IMR-90 (cell line): ENCODE data around the gene VPS37B. TPM values are rescaled to one million over a fixed set of nuclear protein-coding genes. Genes with fewer than 3 reads are reported as not detected.

Experiments used
- ATAC-seq: fragments of 200-7000 bp; cut with Tn5 transposase; 2 replicates; pipeline ENCODE4 v1.9.1; 2020; ENCODE audit warnings: low read depth, mild to moderate bottlenecking, moderate library complexity
- BruUV-seq: library from RNA; stranded (reverse); fragments of 400-500 nt; replicated peaks from 2 replicates; lab custom pipeline; 2021; lab: Mats Ljungman, UMichigan
- CTCF ChIA-PET: fragments of 300-600 bp; formaldehyde crosslinking; extraction: SDS; loops from one replicate; lab custom pipeline; 2021; ENCODE audit warnings: antibody characterized with exemption; lab: Yijun Ruan, JAX
- POLR2A ChIA-PET: fragments of 300-600 bp; sonication (Branson Sonifier 250); formaldehyde crosslinking; loops from one replicate; lab custom pipeline; 2022; ENCODE audit warnings: antibody characterized with exemption; ENCODE audit not compliant: unreplicated experiment; lab: Charles Lee
- DNase-seq: peaks from one replicate; pipeline ENCODE4 v3.0.0; 2013
- H2AFZ ChIP-seq: replicated peaks from 2 replicates; pipeline ENCODE3; 2013; ENCODE audit warnings: low read length, mild to moderate bottlenecking; ENCODE audit not compliant: poor library complexity
- H2AK5ac ChIP-seq: 2 replicates; pipeline ENCODE4 v1.6.1; 2013; ENCODE audit warnings: low read depth, low read length, inconsistent platforms
- H2AK9ac ChIP-seq: replicated peaks from 2 replicates; pipeline ENCODE3; 2013; ENCODE audit warnings: mild to moderate bottlenecking, low read depth, low read length, moderate library complexity; ENCODE audit not compliant: poor library complexity
- H2BK120ac ChIP-seq: 2 replicates; pipeline ENCODE4 v1.6.1; 2013; ENCODE audit warnings: low read depth, low read length, inconsistent platforms
- H2BK15ac ChIP-seq: 3 replicates; pipeline ENCODE4 v1.6.1; 2013; ENCODE audit warnings: low read depth, low read length, inconsistent platforms
- H2BK20ac ChIP-seq: 2 replicates; pipeline ENCODE4 v1.6.1; 2013; ENCODE audit warnings: low read depth, mild to moderate bottlenecking, inconsistent platforms, low read length, moderate library complexity
- H2BK5ac ChIP-seq: 2 replicates; pipeline ENCODE4 v1.6.1; 2013; ENCODE audit warnings: mild to moderate bottlenecking, low read depth, low read length, inconsistent platforms; ENCODE audit not compliant: poor library complexity, severe bottlenecking
- H3K14ac ChIP-seq: replicated peaks from 2 replicates; pipeline ENCODE4 v1.6.1; 2013; ENCODE audit warnings: low read depth, low read length, inconsistent platforms
- H3K18ac ChIP-seq: 2 replicates; pipeline ENCODE4 v1.6.1; 2013; ENCODE audit warnings: low read depth, low read length, control low read depth
- H3K23ac ChIP-seq: 2 replicates; pipeline ENCODE4 v1.6.1; 2013; ENCODE audit warnings: low read depth, low read length, inconsistent platforms
- H3K27ac ChIP-seq: 2 replicates; pipeline ENCODE4 v1.5.1; 2013; ENCODE audit warnings: mild to moderate bottlenecking, control low read depth, low read length; ENCODE audit not compliant: insufficient read depth
- H3K27me3 ChIP-seq: 2 replicates; pipeline ENCODE4 v1.6.1; 2013; ENCODE audit warnings: low read length; ENCODE audit not compliant: control insufficient read depth, insufficient read depth
- H3K36me3 ChIP-seq: 2 replicates; pipeline ENCODE4 v1.6.1; 2013; ENCODE audit warnings: low read length, mixed read lengths; ENCODE audit not compliant: control insufficient read depth, insufficient read depth
- H3K4ac ChIP-seq: 2 replicates; pipeline ENCODE4 v1.6.1; 2013; ENCODE audit warnings: low read depth, low read length, inconsistent platforms
- H3K4me1 ChIP-seq: 2 replicates; pipeline ENCODE4 v1.6.1; 2013; ENCODE audit warnings: low read length, mixed read lengths; ENCODE audit not compliant: control insufficient read depth, insufficient read depth
- H3K4me2 ChIP-seq: 2 replicates; pipeline ENCODE4 v1.6.1; 2013; ENCODE audit warnings: low read depth, mild to moderate bottlenecking, control low read depth, low read length, moderate library complexity
- H3K4me3 ChIP-seq: 2 replicates; pipeline ENCODE4 v1.5.1; 2013; ENCODE audit warnings: low read depth, mild to moderate bottlenecking, control low read depth, low read length, moderate library complexity; ENCODE audit not compliant: insufficient read depth
- H3K56ac ChIP-seq: 2 replicates; pipeline ENCODE4 v1.6.1; 2013; ENCODE audit warnings: low read length, inconsistent platforms; ENCODE audit not compliant: insufficient read depth; ENCODE audit errors: extremely low read depth
- H3K79me1 ChIP-seq, 2 experiments: 2 replicates each; pipeline ENCODE4 v1.6.1; 2013; ENCODE audit warnings: low read length in 2 of 2, inconsistent platforms in 1 of 2, low read depth in 1 of 2
- H3K9ac ChIP-seq: 2 replicates; pipeline ENCODE4 v1.6.1; 2013; ENCODE audit warnings: low read depth, low read length, control low read depth
- H3K9me1 ChIP-seq: 2 replicates; pipeline ENCODE4 v1.6.1; 2013; ENCODE audit warnings: low read length, inconsistent platforms; ENCODE audit not compliant: insufficient read depth
- H3K9me3 ChIP-seq: 2 replicates; pipeline ENCODE4 v1.6.1; 2013; ENCODE audit warnings: low read length; ENCODE audit not compliant: control insufficient read depth, insufficient read depth
- H4K20me1 ChIP-seq: 2 replicates; pipeline ENCODE4 v1.6.1; 2013; ENCODE audit warnings: low read length, inconsistent platforms; ENCODE audit not compliant: insufficient read depth
- H4K5ac ChIP-seq: 2 replicates; pipeline ENCODE4 v1.6.1; 2013; ENCODE audit warnings: mild to moderate bottlenecking, low read depth, low read length, control low read depth
- H4K8ac ChIP-seq, 2 experiments: 2 replicates each; pipeline ENCODE4 v1.6.1; 2013; ENCODE audit warnings: low read depth in 2 of 2, low read length in 2 of 2, control low read depth in 1 of 2, inconsistent platforms in 1 of 2
- H4K91ac ChIP-seq: 2 replicates; pipeline ENCODE4 v1.6.1; 2013; ENCODE audit warnings: low read depth, low read length, inconsistent platforms; ENCODE audit not compliant: insufficient read depth
- BHLHE40 ChIP-seq: fragments of 150-350 bp; IDR thresholded peaks from 2 replicates; pipeline ENCODE4 v1.6.1; 2016; ENCODE audit warnings: mild to moderate bottlenecking, low read depth, low read length
- CEBPB ChIP-seq: IDR thresholded peaks from 2 replicates; pipeline ENCODE4 v1.6.1; 2012; ENCODE audit warnings: low read depth, low read length, improper control_type of control experiment
- CHD1 ChIP-seq: IDR thresholded peaks from 2 replicates; pipeline ENCODE4 v1.6.1; 2012; ENCODE audit warnings: low read depth, low read length, improper control_type of control experiment
- ELK1 ChIP-seq: fragments of 150-350 bp; IDR thresholded peaks from 2 replicates; pipeline ENCODE4 v1.6.1; 2016; ENCODE audit warnings: low read depth, mild to moderate bottlenecking, low read length, moderate library complexity, borderline replicate concordance
- FOS ChIP-seq: fragments of 150-350 bp; IDR thresholded peaks from 2 replicates; pipeline ENCODE4 v1.6.1; 2016; ENCODE audit warnings: low read depth, low read length
- MAFK ChIP-seq: IDR thresholded peaks from 2 replicates; pipeline ENCODE4 v1.6.1; 2012; ENCODE audit warnings: low read depth, low read length, improper control_type of control experiment
- MAZ ChIP-seq: IDR thresholded peaks from 2 replicates; pipeline ENCODE4 v1.6.1; 2012; ENCODE audit warnings: low read depth, mild to moderate bottlenecking, low read length, improper control_type of control experiment, moderate library complexity, borderline replicate concordance
- MXI1 ChIP-seq: IDR thresholded peaks from 2 replicates; pipeline ENCODE4 v1.6.1; 2012; ENCODE audit warnings: low read depth, mild to moderate bottlenecking, low read length, moderate library complexity, borderline replicate concordance
- NFE2L2 ChIP-seq: fragments of 150-350 bp; IDR thresholded peaks from 2 replicates; pipeline ENCODE4 v1.6.1; 2016; ENCODE audit warnings: low read depth, mild to moderate bottlenecking, low read length
- POLR2A ChIP-seq: IDR thresholded peaks from 2 replicates; pipeline ENCODE4 v1.6.1; 2012; ENCODE audit warnings: mild to moderate bottlenecking, low read depth, low read length
- RAD21 ChIP-seq: IDR thresholded peaks from 2 replicates; pipeline ENCODE4 v1.6.1; 2012; ENCODE audit warnings: low read length, improper control_type of control experiment
- RCOR1 ChIP-seq: IDR thresholded peaks from 2 replicates; pipeline ENCODE4 v1.6.1; 2012; ENCODE audit warnings: mild to moderate bottlenecking, low read length, improper control_type of control experiment; ENCODE audit not compliant: insufficient replicate concordance
- RFX5 ChIP-seq: IDR thresholded peaks from 2 replicates; pipeline ENCODE4 v1.8.0; 2012; ENCODE audit warnings: low read depth, mild to moderate bottlenecking, low read length, moderate library complexity
- SMC3 ChIP-seq: fragments of 150-350 bp; IDR thresholded peaks from 2 replicates; pipeline ENCODE4 v1.6.1; 2016; ENCODE audit warnings: low read depth, mild to moderate bottlenecking, antibody characterized with exemption, low read length, moderate library complexity
- WGBS, 2 experiments: methylation state at CpG; one replicate each; pipeline versions ENCODE4 v1.1.5 to v1.1.7; 2013; ENCODE audit warnings: missing lambda C conversion rate in 2 of 2; ENCODE audit not compliant: insufficient read length in 1 of 2; ENCODE audit errors: extremely low coverage in 2 of 2; 5-methylcytosine and 5-hydroxymethylcytosine counted together
- dilution Hi-C: fragments of 300-500 bp; cut with HindIII; formaldehyde crosslinking; loops from one replicate; pipeline ENCODE4 v1.14.3; 2018; ENCODE audit warnings: low sequenced_read_pairs; ENCODE audit not compliant: unreplicated experiment
- in situ Hi-C: fragments of 300-500 bp; cut with MboI; formaldehyde crosslinking; loops from 3 replicates; pipeline ENCODE4 v1.14.3; 2019; ENCODE audit warnings: low sequenced_read_pairs, inconsistent platforms, mixed read lengths
- intact Hi-C: fragments of 100-400 bp; cut with micrococcal nuclease; formaldehyde crosslinking; loops from 2 replicates; pipeline ENCODE4 v1.10.0; 2022
- polyA plus RNA-seq, 3 experiments: library from polyadenylated mRNA; depleted of rRNA; stranded (reverse); fragments of >200 nt; gene quantifications; 2 replicates each; pipeline ENCODE4 v1.2.3, GENCODE V29; 2012; ENCODE audit warnings: low replicate concordance in 1 of 3
- total RNA-seq: library from RNA; depleted of rRNA; stranded (reverse); fragments of >200 nt; gene quantifications from 2 replicates; pipeline ENCODE4 v1.2.3, GENCODE V29; 2012
- TF ChIP-seq, protein P1 (sequence below): fragments of 150-350 bp; IDR thresholded peaks from 2 replicates; pipeline ENCODE4 v1.6.1; 2017; ENCODE audit warnings: mild to moderate bottlenecking, antibody characterized with exemption, low read length, low read depth
- TF ChIP-seq, protein P2 (sequence below): conservative IDR thresholded peaks from 2 replicates; pipeline ENCODE4 v1.5.1; 2012; ENCODE audit warnings: mild to moderate bottlenecking, low read depth, low read length, improper control_type of control experiment

Gene VPS37B
- total and polyA plus RNA-seq, 2 of the 4 experiments (the other 2 are of a cell fraction) = 8.6 to 25.7 TPM

DNA sequence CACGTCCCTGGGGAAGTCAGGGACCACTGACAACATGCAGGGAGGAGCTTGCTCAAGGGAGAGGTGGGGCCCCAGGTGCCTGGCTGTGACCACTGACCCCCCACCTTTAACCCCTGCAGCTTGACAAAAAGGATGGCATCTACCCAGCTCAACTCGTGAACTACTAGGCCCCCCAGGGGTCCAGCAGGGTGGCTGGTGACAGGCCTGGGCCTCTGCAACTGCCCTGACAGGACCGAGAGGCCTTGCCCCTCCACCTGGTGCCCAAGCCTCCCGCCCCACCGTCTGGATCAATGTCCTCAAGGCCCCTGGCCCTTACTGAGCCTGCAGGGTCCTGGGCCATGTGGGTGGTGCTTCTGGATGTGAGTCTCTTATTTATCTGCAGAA lies 34.3 kb downstream of the VPS37B start:
- TF ChIP-seq MXI1 = no peak
- no peak for TF ChIP-seq NFE2L2
- TF ChIP-seq RCOR1 = no peak
- no peak for TF ChIP-seq POLR2A
- TF ChIP-seq MAFK = no peak
- TF ChIP-seq, protein P1, sequence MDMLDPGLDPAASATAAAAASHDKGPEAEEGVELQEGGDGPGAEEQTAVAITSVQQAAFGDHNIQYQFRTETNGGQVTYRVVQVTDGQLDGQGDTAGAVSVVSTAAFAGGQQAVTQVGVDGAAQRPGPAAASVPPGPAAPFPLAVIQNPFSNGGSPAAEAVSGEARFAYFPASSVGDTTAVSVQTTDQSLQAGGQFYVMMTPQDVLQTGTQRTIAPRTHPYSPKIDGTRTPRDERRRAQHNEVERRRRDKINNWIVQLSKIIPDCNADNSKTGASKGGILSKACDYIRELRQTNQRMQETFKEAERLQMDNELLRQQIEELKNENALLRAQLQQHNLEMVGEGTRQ = no peak
- TF ChIP-seq BHLHE40 = no peak
- no peak for TF ChIP-seq ELK1
- no peak for TF ChIP-seq CHD1
- TF ChIP-seq FOS = no peak
- TF ChIP-seq RAD21 = no peak
- no peak for TF ChIP-seq CEBPB
- no peak for TF ChIP-seq SMC3
- TF ChIP-seq MAZ = no peak
- TF ChIP-seq, protein P2, sequence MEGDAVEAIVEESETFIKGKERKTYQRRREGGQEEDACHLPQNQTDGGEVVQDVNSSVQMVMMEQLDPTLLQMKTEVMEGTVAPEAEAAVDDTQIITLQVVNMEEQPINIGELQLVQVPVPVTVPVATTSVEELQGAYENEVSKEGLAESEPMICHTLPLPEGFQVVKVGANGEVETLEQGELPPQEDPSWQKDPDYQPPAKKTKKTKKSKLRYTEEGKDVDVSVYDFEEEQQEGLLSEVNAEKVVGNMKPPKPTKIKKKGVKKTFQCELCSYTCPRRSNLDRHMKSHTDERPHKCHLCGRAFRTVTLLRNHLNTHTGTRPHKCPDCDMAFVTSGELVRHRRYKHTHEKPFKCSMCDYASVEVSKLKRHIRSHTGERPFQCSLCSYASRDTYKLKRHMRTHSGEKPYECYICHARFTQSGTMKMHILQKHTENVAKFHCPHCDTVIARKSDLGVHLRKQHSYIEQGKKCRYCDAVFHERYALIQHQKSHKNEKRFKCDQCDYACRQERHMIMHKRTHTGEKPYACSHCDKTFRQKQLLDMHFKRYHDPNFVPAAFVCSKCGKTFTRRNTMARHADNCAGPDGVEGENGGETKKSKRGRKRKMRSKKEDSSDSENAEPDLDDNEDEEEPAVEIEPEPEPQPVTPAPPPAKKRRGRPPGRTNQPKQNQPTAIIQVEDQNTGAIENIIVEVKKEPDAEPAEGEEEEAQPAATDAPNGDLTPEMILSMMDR = no peak
- TF ChIP-seq RFX5 = no peak
- intact Hi-C loops (loop anchor here (5.0 kb wide), 1 partner anchor 69 kb away; no protein-coding TSS in a partner anchor), in situ Hi-C loops (no loop called here), dilution Hi-C loops (no loop called here)
- Histone ChIP-seq H3K9ac (no peak overlapping the region), H3K4me1 (peaks cover 3% of the 10 kb centered on the region; the same call in 1 of the 2 replicates), H3K79me1 (peaks cover 8 to 19% of the 10 kb centered on the region in 2 experiments; a peak in 3 of 4 replicates), H2BK15ac (no peak overlapping the region), H3K14ac (no peak overlapping the region), H2AK9ac (no peak overlapping the region), H2AK5ac (no peak overlapping the region), H4K5ac (no peak overlapping the region), H3K27me3 (no peaks in the 10 kb centered on the region), H4K8ac (no peak overlapping the region), H2BK120ac (no peak overlapping the region), H4K91ac (no peak overlapping the region), H3K4ac (no peak overlapping the region), H3K9me3 (no peaks in the 10 kb centered on the region), H4K20me1 (peaks cover 30% of the 10 kb centered on the region), H2BK20ac (no peak overlapping the region), H3K56ac (no peak overlapping the region), H3K23ac (no peak overlapping the region), H3K9me1 (0 out of 2 replicates have a peak, but pooled peaks cover 6% of the 10 kb centered on the region), H3K18ac (no peak overlapping the region), H2AFZ (no peak overlapping the region), H3K4me2 (no peak overlapping the region), H3K36me3 (peaks cover 25% of the 10 kb centered on the region), H3K4me3 (no peak overlapping the region), H2BK5ac (no peak overlapping the region), H3K27ac (no peak overlapping the region)
- CTCF ChIA-PET = interaction anchor here (1.0 to 1.8 kb wide), 4 partner anchors 68 to 122 kb away, joined by 3 to 5 read pairs (median 4); no protein-coding TSS in a partner anchor
- DNase-seq (no peak), ATAC-seq (no peak)
- WGBS, 2 experiments = 100% methylated on average over 1 of the region's 5 CpGs; no CpG with 5 or more reads in 1 of the 2 experiments
- POLR2A ChIA-PET = no interaction called here
- BruUV-seq = no TSS peak
